HCT116 (cell line): ENCODE results near the gene ZDHHC18. TPM values are rescaled to one million over a fixed set of nuclear protein-coding genes. Genes with fewer than 3 reads are reported as not detected.

Source experiments
- ATAC-seq: fragments of 200-7000 bp; cut with Tn5 transposase; 2 replicates; pipeline ENCODE4 v1.9.1; 2020; ENCODE audit warnings: mild to moderate bottlenecking, moderate library complexity
- BruUV-seq: library from RNA; stranded (reverse); fragments of 400-500 nt; replicated peaks from 2 replicates; lab custom pipeline; 2021; lab: Mats Ljungman, UMichigan
- CTCF ChIA-PET: fragments of 300-600 bp; sonication (Branson Sonifier 250); formaldehyde crosslinking; loops from one replicate; lab custom pipeline; 2021; ENCODE audit warnings: antibody characterized with exemption; lab: Charles Lee
- POLR2A ChIA-PET: fragments of 300-600, 350-600 bp; sonication (Branson Sonifier 250); formaldehyde crosslinking; loops from one replicate; lab custom pipeline; 2021; ENCODE audit warnings: antibody characterized with exemption; lab: Charles Lee
- RAD21 ChIA-PET, 2 experiments: fragments of 300-600 bp; sonication (Branson Sonifier 250); formaldehyde crosslinking; loops; one replicate each; lab custom pipeline; 2023; ENCODE audit warnings: low total read pairs in 2 of 2; ENCODE audit not compliant: uncharacterized antibody in 2 of 2, unreplicated experiment in 2 of 2, low non-redundant PET in 1 of 2; lab: Charles Lee
- DNase-seq: peaks from one replicate; pipeline ENCODE4 v3.0.0-alpha.2; 2010; ENCODE audit warnings: low read depth, low spot score
- H2AFZ ChIP-seq: fragments of 200-600 bp; shearing (Covaris generic), sonication (generic); 2 replicates; pipeline ENCODE4 v1.6.1; 2017; ENCODE audit warnings: low read depth, mixed run types, mixed read lengths, antibody characterized with exemption, low read length; ENCODE audit not compliant: poor library complexity, severe bottlenecking
- H3K27ac ChIP-seq: 2 replicates; pipeline ENCODE4 v1.5.1; 2012; ENCODE audit warnings: low read depth, low read length
- H3K27me3 ChIP-seq: fragments of 200-600 bp; sonication (generic); 2 replicates; pipeline ENCODE4 v1.6.1; 2016; ENCODE audit warnings: mixed run types, low read length, mixed read lengths; ENCODE audit not compliant: insufficient read depth
- H3K36me3 ChIP-seq, 2 experiments: fragments of 200-500 bp in 1 of 2; fragments of 200-600 bp in 1 of 2; sonication (Bioruptor generic) in 1 of 2; sonication (generic) in 1 of 2; 2 replicates each; pipeline versions ENCODE4 v1.5.1 to v1.6.1; 2014 to 2016; ENCODE audit warnings: low read length in 2 of 2, inconsistent platforms in 1 of 2, mixed read lengths in 1 of 2, mixed run types in 1 of 2; ENCODE audit not compliant: insufficient read depth in 2 of 2, control insufficient read depth in 1 of 2
- H3K4me1 ChIP-seq, 2 experiments: fragments of 200-600 bp in 1 of 2; sonication (generic) in 1 of 2; 2 replicates each; pipeline versions ENCODE4 v1.5.1 to v1.6.1; 2012 to 2017; ENCODE audit warnings: low read length in 2 of 2, inconsistent platforms in 1 of 2, mild to moderate bottlenecking in 1 of 2, mixed read lengths in 1 of 2, mixed run types in 1 of 2, moderate library complexity in 1 of 2; ENCODE audit not compliant: insufficient read depth in 2 of 2, control insufficient read depth in 1 of 2
- H3K4me2 ChIP-seq: fragments of 200-600 bp; sonication (generic); 2 replicates; pipeline ENCODE4 v1.6.1; 2017; ENCODE audit warnings: mixed run types, low read length, mixed read lengths
- H3K4me3 ChIP-seq, 2 experiments: fragments of 200-600 bp in 1 of 2; sonication (generic) in 1 of 2; replicated peaks in 1 of 2; 2 replicates each; pipeline ENCODE4 v1.5.1; 2011 to 2016; ENCODE audit warnings: low read length in 2 of 2, control low read depth in 1 of 2, low read depth in 1 of 2, mild to moderate bottlenecking in 1 of 2, mixed read lengths in 1 of 2, mixed run types in 1 of 2
- H3K79me2 ChIP-seq: fragments of 200-600 bp; sonication (generic); 2 replicates; pipeline ENCODE4 v1.6.1; 2017; ENCODE audit warnings: mild to moderate bottlenecking, mixed run types, low read length, moderate library complexity, mixed read lengths; ENCODE audit not compliant: insufficient read depth
- H3K9ac ChIP-seq: fragments of 200-600 bp; sonication (generic); 2 replicates; pipeline ENCODE4 v1.6.1; 2016; ENCODE audit warnings: low read length, mixed read lengths
- H3K9me2 ChIP-seq: fragments of 200-600 bp; sonication (generic), shearing (Covaris generic); 2 replicates; pipeline ENCODE4 v1.6.1; 2017; ENCODE audit warnings: mixed run types, mild to moderate bottlenecking, moderate library complexity; ENCODE audit not compliant: insufficient read depth
- H3K9me3 ChIP-seq, 2 experiments: fragments of 200-500 bp in 1 of 2; fragments of 200-600 bp in 1 of 2; sonication (Bioruptor generic) in 1 of 2; sonication (generic) in 1 of 2; 2 replicates each; pipeline ENCODE4 v1.6.1; 2014 to 2017; ENCODE audit warnings: low read length in 2 of 2, mixed read lengths in 2 of 2, inconsistent platforms in 1 of 2, low read depth in 1 of 2, mild to moderate bottlenecking in 1 of 2, mixed run types in 1 of 2, moderate library complexity in 1 of 2; ENCODE audit not compliant: control insufficient read depth in 1 of 2, insufficient read depth in 1 of 2
- H4K20me1 ChIP-seq: fragments of 200-600 bp; sonication (generic), shearing (Covaris generic); 2 replicates; pipeline ENCODE4 v1.6.1; 2017; ENCODE audit warnings: mixed run types, mild to moderate bottlenecking, moderate library complexity; ENCODE audit not compliant: insufficient read depth
- CBX3 ChIP-seq: IDR thresholded peaks from 2 replicates; pipeline ENCODE4 v1.6.1; 2012; ENCODE audit warnings: low read depth
- FOSL1 ChIP-seq: IDR thresholded peaks from 2 replicates; pipeline ENCODE4 v1.6.1; 2012; ENCODE audit warnings: low read depth
- JUND ChIP-seq: IDR thresholded peaks from 2 replicates; pipeline ENCODE4 v1.6.1; 2012
- POLR2AphosphoS5 ChIP-seq: IDR thresholded peaks from 2 replicates; pipeline ENCODE4 v1.6.1; 2011; ENCODE audit warnings: mild to moderate bottlenecking, low read depth, low read length, moderate library complexity
- SIN3A ChIP-seq: IDR thresholded peaks from 2 replicates; pipeline ENCODE4 v1.6.1; 2012; ENCODE audit warnings: low read depth
- SRF ChIP-seq: IDR thresholded peaks from 2 replicates; pipeline ENCODE4 v1.6.1; 2012; ENCODE audit warnings: low read depth
- YY1 ChIP-seq: IDR thresholded peaks from 2 replicates; pipeline ENCODE4 v1.6.1; 2011; ENCODE audit warnings: low read length, low read depth, moderate library complexity, mild to moderate bottlenecking; ENCODE audit not compliant: insufficient replicate concordance; ENCODE audit errors: extremely low read depth
- ZNF274 ChIP-seq: fragments of 200-500 bp; sonication (Bioruptor generic); IDR thresholded peaks from 2 replicates; pipeline ENCODE4 v1.6.1; 2014; ENCODE audit warnings: mild to moderate bottlenecking, low read depth, low read length, inconsistent platforms
- intact Hi-C: fragments of 100-400 bp; cut with micrococcal nuclease; formaldehyde crosslinking; loops from 2 replicates; pipeline ENCODE4 v1.10.0; 2022
- total RNA-seq: library from RNA; stranded (reverse); gene quantifications from one replicate; pipeline ENCODE4 v1.2.1, GENCODE V29; 2021; ENCODE audit not compliant: unreplicated experiment
- TF ChIP-seq, protein P1 (sequence below): IDR thresholded peaks from 2 replicates; pipeline ENCODE4 v1.6.1; 2012
- TF ChIP-seq, protein P2 (sequence below): IDR thresholded peaks from 2 replicates; pipeline ENCODE4 v1.6.1; 2012; ENCODE audit warnings: low read depth

ZDHHC18 gene
- total RNA-seq, 1 experiment from 2014 or later: 24.4 TPM

GRCh38 chr1:26900815-26901511 lies 74.5 kb downstream of the ZDHHC18 start:
- TF ChIP-seq SRF (no peak), SIN3A (no peak), ZNF274 (no peak), CBX3 (no peak), JUND (no peak), POLR2AphosphoS5 (no peak), FOSL1 (no peak), YY1 (no peak)
- TF ChIP-seq, protein P1, sequence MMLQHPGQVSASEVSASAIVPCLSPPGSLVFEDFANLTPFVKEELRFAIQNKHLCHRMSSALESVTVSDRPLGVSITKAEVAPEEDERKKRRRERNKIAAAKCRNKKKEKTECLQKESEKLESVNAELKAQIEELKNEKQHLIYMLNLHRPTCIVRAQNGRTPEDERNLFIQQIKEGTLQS: no peak
- TF ChIP-seq, protein P2, sequence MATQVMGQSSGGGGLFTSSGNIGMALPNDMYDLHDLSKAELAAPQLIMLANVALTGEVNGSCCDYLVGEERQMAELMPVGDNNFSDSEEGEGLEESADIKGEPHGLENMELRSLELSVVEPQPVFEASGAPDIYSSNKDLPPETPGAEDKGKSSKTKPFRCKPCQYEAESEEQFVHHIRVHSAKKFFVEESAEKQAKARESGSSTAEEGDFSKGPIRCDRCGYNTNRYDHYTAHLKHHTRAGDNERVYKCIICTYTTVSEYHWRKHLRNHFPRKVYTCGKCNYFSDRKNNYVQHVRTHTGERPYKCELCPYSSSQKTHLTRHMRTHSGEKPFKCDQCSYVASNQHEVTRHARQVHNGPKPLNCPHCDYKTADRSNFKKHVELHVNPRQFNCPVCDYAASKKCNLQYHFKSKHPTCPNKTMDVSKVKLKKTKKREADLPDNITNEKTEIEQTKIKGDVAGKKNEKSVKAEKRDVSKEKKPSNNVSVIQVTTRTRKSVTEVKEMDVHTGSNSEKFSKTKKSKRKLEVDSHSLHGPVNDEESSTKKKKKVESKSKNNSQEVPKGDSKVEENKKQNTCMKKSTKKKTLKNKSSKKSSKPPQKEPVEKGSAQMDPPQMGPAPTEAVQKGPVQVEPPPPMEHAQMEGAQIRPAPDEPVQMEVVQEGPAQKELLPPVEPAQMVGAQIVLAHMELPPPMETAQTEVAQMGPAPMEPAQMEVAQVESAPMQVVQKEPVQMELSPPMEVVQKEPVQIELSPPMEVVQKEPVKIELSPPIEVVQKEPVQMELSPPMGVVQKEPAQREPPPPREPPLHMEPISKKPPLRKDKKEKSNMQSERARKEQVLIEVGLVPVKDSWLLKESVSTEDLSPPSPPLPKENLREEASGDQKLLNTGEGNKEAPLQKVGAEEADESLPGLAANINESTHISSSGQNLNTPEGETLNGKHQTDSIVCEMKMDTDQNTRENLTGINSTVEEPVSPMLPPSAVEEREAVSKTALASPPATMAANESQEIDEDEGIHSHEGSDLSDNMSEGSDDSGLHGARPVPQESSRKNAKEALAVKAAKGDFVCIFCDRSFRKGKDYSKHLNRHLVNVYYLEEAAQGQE: no peak
- Histone ChIP-seq H3K27ac (peak overlapping the region; percentile 61), H4K20me1 (no peaks in the 10 kb centered on the region), H3K9me3 (no peaks in the 10 kb centered on the region), H3K36me3 (peaks cover 8% of the 10 kb centered on the region in 2 experiments; a peak in 2 of 4 replicates), H3K4me2 (peak overlapping the region; percentile 79), H3K27me3 (no peaks in the 10 kb centered on the region), H3K4me1 (peaks cover 0 to 17% of the 10 kb centered on the region in 2 experiments; a peak in 2 of 4 replicates), H3K4me3 (peak overlapping the region; percentile 92 to 99), H2AFZ (peak overlapping the region; percentile 91), H3K9me2 (no peaks in the 10 kb centered on the region), H3K9ac (peak overlapping the region; percentile 93), H3K79me2 (peaks cover 27% of the 10 kb centered on the region)
- CTCF ChIA-PET: interaction anchor here (0.9 kb wide), 1 partner anchor 11 kb away, joined by 3 read pairs; the partner anchor contains the start of gene GPN2
- RAD21 ChIA-PET: interaction anchor here in 1 of 2 experiments (0.7 kb wide), 1 partner anchor 91 kb away, joined by 3 read pairs; no protein-coding TSS in a partner anchor
- intact Hi-C loops: no loop called here
- no peak for ATAC-seq
- BruUV-seq: TSS peak; percentile 94
- POLR2A ChIA-PET: interaction anchor here (1.0 to 2.0 kb wide), 7 partner anchors 8 to 59 kb away, joined by 3 to 17 read pairs (median 6); partner anchors contain the start of genes GPN2 and KDF1
- no peak for DNase-seq

Other genes starting within 250 kb of the ZDHHC18 start
- 62.8 TPM for gene ARID1A, start 130.7 kb upstream of the ZDHHC18 start, total RNA-seq
- gene PIGV, start 38.7 kb upstream of the ZDHHC18 start, total RNA-seq: 13.2 TPM
- gene SFN, start 36.5 kb downstream of the ZDHHC18 start, total RNA-seq: 245 TPM
- 37.2 TPM for gene GPN2, start 63.6 kb downstream of the ZDHHC18 start, total RNA-seq
- 14.8 TPM for gene GPATCH3, start 73.8 kb downstream of the ZDHHC18 start, total RNA-seq
- not detected for gene NR0B2, start 87.3 kb downstream of the ZDHHC18 start, total RNA-seq
- gene NUDC, start 95.1 kb downstream of the ZDHHC18 start, total RNA-seq: 119 TPM
- gene KDF1, start 133.8 kb downstream of the ZDHHC18 start, total RNA-seq: 23.0 TPM
- gene TRNP1, start 167.0 kb downstream of the ZDHHC18 start, total RNA-seq: 76.9 TPM
- 5.7 TPM for gene TENT5B, start 186.2 kb downstream of the ZDHHC18 start, total RNA-seq